Skin of body (tissue), 2 donors: Measurements from ENCODE around the gene SLC25A17. TPM values are rescaled to one million over a fixed set of nuclear protein-coding genes. Genes with fewer than 3 reads are reported as not detected.
"Not testable (repeated sequence)": the region's sequence is repeated elsewhere in the genome, so short reads cannot be mapped to it uniquely, and the experiment has no call there.

Source experiments
- DNase-seq: peaks from one replicate; lab custom pipeline; 2025; lab: John Stamatoyannopoulos, UW
- total RNA-seq: library from RNA; depleted of rRNA; stranded (reverse); fragments of >200 nt; gene quantifications from one replicate; pipeline ENCODE4 v1.2.3, GENCODE V29; 2014

SLC25A17 gene
- total RNA-seq, 1 donor from 2014 or later: 14.2 TPM

DNA sequence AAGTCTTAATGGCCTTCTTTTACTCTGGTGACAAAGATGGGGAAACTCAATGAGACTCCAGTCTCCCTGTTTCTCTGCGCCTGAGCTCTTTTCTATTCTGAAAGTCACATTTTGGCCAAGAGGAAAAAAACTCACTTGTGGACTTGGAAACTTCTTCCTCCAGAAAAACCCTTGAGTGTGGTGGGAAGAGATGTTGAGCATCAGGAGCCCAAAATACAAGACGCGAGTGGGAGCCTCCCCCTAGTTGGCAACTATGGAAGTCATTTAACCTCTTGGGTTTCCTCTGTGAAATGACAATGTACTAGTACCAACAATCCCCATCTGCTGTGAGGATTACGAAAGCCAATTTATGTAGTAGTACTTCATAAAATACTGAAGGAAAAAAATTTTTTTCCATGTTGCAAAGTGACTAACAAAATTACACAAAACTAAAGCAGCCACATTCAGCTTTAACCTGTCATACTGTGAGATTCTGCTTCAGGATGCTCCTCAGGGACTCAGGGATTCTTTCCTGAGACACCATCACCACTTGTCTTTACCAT lies 524 bp upstream of the SLC25A17 start:
- no peak for DNase-seq

DNA sequence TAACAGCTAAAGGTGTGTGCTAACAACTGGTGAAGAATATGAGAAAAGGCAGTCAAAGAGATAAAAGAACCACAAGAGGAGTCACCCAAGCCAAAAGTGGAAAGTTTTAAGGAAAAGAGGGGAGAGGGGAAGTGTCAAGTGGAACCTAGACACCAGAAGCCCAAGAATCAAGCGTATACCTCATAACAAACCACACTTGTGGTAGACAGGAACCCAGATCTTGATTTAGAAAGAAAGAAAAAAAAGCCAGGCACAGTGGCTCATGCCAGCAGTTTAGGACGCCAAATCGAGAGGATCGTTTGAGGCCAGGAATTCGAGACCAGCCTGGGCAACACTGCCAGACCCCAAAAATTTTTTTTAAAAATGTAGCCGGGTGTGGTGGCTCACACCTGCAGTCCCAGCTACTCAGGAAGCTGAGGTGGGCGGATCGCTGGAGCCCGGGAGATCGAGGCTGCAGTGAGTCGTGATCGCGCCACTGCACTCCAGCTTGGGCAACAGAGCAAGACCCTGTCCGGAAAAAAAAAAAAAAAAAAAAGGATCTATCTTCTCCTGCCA lies 877 bp downstream of the SLC25A17 start:
- no peak for DNase-seq

DNA sequence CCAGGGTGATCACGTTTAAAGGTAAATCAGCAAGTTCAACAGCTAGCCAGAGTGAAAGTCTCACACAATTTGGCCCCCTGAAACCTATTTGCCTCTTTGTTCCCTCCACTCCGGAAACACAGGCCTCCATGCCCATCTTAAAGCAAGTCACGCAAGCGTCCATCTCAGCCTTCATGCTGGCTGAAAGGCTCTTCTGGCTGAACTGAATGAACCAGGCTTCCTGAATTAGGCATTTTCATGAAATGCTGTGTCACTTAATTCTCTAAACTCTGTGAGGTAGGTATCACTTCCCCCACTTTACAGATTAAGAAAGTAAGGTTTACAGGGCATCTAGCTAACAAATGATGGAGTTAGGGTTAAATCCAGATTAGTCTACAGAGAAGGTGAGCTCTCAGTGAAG lies 1.4 kb downstream of the SLC25A17 start:
- no peak for DNase-seq

DNA sequence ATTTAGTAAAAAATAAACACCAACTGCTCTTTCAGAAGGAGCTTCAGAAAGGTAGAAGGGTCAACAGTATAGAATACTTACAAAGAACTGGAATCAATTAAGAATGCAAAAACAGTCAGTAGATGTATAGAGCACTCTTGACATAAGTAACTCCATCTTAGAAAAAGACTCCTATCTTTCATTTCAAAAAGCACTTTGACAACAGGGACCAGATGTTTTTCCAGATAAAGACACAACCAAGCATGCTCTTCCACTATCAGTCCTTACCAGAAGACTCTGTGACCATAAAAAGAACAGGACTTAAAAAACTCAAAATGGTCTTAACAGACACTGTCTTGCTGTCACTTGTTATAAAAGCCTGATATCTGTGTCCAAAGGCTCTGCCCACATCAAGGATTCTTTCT lies 5.2 kb downstream of the SLC25A17 start:
- no peak for DNase-seq

DNA sequence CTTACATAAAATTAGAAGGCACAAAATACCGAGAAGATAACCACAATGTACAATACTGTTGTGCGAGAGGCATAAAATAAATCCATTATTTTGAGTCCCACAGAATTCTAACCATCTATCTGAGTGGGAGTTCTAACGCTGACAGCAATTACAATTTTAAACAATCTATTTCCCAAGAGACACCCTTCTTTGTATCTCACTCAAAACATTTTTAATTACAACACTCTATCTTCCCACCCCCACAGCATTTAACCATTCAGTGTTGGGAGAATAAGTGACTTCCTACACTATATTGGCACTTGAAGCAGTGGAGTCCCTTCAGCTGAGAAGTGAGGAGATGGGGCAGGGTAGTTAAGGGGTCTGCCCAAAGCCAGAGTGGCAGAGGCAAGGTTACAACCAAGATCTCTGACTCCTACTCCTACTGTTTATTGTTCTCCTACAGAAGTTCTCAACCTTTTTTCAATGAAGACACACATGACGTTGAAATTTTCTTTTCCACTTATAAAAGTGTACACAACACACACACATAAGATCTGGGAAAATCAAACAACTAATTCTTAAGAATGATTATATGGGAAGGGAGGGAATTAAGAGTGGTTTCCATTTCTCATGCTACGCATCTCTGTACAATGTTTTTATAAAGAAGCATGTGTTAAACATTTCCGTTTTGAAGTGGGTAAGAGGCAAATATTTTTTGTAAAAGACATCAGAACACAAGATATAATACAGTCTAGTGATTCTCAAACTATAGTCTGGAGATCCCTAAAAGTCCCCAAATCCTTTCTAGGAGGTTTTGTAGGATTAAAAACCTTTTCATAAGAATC lies 10.9 kb downstream of the SLC25A17 start:
- no peak for DNase-seq

DNA sequence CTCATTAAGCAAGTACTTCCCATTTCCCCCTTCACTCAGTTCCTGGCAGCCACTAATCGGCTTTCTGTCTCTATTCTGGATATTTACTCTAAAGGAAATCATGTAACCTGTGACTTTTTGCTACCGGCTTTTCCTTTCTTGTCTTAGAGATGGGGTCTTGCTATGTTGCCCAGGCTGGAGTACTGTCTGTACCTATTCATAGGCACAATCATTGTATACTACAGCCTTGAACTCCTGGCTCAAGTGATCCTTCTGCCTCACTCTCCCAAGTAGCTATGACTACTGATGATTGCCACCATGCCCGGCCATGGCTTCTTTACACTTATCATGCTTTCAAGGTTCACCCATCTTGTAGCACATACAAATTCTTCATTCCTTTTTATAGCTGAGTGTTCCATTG lies 12.4 kb downstream of the SLC25A17 start:
- no peak for DNase-seq

DNA sequence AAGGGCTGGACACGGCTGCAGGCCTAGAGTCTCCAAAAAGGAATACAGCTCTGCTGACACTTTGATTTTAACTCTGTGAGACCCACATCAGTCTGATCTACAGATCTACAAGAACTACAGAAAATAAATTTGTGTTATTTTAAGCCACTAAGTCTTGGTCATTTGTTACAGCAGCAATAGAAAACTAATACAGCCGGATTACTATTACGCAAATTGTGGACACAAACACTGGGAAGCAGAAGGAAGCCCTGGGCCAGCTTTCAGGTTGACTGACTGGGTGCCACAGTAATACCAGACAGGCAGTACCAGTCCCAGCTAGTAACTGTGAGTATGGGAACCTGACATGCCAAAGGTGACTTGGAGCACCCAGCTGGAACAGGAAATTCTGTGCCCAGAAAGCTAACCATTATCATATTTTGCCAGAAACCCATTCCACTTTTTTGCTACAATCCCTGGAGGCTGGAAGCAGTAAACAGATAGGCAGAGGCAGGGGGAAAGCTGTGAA lies 13.4 kb downstream of the SLC25A17 start:
- no peak for DNase-seq

DNA sequence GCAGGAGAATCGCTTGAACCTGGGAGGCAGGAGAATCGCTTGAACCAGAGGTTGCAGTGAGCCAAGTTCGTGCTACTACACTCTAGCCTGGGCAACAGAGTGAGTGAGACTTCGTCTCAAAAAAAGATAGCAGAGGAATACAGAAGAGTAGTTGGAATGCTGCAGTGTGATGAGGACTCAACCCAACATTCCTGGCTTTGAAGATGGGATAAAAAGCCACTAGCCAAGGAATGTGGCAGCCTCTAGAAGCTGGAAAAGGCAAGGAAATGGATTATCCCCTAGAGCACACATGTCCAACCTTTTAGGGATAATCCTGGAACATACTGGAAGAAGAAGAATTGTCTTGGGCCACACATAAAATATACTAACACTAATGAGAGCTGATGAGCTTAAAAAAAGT lies 13.9 kb downstream of the SLC25A17 start:
- no peak for DNase-seq

DNA sequence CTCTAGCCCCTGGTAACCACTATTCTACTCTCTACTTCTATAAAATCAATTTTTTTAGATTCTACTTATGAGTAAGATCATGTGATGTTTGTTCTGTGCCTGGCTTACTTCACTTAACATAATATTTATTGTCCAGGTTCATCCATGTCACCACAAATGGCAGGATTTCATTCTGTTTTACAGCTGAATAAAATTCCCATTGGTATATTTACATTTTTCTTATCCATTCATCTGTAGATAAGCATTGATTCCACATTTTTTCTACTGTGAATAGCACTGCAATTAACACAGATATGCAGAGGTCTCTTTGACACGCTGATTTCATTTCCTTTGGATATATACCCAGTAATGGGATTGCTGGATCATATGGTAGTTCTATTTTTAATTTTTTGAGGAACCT lies 15.8 kb downstream of the SLC25A17 start:
- DNase-seq: no peak

DNA sequence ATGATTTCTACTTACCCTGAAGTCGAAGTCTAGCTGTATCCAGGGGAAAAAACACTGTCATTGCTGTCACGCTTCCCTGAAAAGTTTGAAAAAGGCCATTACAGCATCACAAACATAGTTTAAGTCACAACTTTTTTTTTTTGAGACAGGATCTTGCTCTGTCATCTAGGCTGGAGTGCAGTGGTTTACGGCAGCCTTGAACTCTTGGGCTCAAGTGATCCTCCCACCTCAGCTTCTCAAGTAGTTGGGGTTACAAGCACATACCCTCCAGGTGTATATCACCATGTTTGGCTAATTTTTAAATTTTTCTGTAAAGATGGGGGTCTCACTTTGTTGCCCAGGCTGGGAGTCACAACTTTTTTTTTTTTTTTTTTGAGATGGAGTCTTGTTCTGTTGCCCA lies 20.1 kb downstream of the SLC25A17 start:
- no peak for DNase-seq

DNA sequence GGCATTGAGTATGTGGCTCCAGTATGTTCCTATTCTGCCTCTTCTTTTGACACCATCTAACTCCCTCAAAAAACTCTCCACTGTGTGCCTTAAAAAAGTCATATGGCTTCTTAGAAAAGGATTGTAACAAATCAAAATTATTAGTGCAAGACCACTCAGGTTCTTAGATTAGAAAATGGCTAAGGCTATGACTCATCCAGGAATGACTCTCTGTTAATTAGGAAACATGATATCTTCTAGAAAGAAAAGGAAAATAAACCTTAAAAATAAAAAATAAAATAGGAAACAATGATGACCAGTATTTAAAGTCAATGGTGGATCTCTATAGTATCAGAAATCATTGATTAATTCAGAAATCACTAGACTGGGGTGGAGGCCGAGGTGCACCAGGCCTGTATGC lies 21.7 kb downstream of the SLC25A17 start:
- DNase-seq: no peak

DNA sequence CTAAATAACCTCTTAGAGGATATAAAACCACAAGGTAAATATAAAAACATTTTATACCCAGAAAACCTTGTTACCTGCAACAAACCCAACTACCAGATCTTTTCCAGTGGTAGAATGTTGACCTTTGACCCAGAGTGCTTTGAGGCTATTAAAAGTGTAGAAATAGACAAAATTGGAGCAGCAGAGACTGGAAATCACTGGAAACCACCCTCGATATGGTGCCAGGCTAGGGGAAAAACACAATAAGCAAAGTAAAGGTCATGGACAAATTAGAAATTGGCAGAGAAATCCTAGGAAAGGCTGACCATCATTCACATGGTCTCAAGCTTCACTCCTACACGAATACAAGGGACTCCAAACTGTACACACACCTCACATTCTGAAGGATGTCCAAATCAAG lies 26.7 kb downstream of the SLC25A17 start:
- DNase-seq: no peak

DNA sequence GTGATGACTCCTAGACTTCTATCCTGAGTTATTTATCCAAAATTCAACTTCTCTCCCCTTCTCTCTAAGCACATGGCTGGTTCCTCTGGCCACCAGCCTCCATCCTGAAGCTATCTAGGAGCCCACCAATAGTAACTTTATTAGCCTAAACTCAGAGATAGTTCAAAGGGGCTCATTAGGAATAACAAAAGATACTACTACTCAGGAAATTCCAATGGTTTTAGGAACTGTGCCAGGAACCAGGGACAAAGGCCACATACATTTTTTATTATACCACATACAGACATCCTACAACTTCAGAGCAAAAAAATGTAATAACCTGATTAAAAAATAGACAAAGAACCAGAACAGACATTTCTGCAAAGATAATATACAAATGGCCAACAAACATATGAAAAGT lies 27.9 kb downstream of the SLC25A17 start:
- no peak for DNase-seq

DNA sequence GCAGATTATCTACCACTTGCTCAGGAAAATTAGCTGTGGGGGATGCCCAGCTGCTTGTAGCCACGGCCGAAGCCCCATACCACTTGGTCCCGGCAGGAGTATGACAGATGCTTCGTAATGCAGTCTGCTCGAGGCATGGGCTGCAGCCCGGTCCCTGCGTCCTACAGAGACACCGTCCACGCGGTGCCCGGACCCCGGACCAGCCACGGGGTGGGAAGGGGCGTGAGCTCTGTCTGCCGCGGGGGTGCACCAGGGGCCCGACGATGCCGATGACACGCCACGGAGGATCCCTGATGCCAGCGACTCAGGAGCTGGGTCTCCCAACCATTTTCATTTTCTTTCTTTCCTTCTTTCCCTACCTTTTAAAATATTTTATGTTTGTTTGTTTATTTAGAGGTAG lies 30.0 kb downstream of the SLC25A17 start:
- DNase-seq: no peak

DNA sequence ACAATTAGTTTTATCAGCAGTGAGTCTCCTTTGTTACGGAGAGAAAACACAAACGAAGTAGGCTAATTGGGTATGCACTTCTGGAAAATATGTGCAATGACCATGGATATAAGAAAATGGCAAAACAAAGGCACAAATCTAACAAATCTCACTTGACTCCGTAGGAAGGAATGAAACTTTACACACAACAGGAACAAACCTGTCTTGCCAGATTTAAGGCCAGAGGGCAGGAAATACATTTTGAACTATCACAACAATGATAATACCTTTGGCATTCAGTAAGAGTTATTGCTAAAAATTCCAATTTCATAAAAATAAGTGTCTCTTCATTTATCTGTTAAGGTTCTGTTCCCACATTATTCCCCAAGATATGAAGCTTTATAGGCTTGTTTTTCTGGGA lies 36.6 kb downstream of the SLC25A17 start:
- DNase-seq: no peak

DNA sequence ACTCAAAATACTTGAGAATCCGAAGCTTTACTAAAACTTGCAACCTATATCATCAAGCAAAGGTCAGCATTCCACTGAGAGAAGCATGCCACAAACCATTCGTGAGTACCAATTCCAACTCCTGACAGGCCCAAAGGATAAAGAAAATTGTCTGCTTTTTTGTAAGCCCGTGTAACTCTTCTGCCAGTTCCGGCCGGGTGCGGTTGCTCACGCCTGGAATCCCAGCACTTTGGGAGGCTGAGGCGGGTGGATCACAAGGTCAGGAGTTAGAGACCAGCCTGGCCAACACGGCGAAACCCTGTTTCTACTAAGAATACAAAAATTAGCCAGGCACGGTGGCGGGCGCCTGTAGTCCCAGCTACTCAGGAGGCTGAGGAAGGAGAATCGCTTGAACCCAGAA lies 37.4 kb downstream of the SLC25A17 start:
- not testable (repeated sequence) for DNase-seq

DNA sequence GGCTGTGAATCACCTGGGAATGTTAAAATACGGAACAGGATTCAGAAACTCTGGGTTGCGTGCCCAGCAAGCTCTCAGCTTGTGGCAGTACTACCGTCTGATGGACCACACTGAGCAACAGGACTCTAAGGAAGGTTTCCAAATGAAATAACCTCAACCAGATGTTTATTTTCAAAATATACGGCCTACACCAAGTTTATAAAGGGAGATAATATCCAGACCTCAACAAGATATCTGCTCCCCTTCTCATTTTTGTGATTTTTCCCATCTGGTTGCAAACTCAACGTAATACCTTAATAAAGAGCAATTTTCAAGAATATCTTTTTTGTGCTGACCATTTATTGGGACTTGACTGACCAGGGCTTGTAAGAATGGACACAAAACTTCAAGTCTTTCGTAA lies 49.4 kb downstream of the SLC25A17 start:
- DNase-seq: no peak

DNA sequence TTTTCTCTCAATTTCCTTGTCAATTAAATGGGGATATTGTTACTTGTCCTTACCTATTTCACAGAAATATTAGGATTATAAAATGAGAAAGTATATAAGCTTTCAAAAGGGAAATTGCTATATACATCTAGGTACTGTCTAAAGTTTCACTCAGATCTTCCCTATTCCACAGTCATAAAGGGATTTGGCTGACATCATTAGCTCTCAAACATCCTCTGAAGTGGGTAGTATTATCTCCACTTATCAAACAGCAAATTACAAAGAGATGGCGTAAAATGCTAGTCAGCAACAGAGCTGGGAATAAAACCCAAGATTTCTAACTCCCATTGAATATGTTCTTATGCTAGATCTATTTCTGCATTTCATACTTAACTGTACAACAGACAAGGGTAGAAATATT lies 50.9 kb downstream of the SLC25A17 start:
- DNase-seq: no peak

DNA sequence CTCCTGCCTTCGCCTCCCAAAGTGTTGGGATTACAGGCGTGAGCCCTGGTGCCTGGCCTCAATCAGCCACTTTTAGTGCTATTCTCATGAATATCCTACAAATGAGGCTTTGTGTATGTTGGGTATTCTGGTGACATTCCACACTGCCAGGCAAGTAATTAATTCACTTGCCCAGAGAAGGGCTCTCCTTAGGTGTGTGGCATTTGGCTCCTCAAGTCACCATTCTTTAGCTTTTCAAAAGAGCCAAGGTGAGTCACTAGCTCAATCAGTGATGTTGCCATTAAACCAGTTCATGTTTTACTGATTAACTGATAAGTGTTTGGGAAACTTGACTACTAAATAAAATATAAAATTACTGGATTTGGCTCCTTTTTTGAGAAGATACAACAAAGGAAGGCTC lies 52.2 kb downstream of the SLC25A17 start:
- DNase-seq: no peak

DNA sequence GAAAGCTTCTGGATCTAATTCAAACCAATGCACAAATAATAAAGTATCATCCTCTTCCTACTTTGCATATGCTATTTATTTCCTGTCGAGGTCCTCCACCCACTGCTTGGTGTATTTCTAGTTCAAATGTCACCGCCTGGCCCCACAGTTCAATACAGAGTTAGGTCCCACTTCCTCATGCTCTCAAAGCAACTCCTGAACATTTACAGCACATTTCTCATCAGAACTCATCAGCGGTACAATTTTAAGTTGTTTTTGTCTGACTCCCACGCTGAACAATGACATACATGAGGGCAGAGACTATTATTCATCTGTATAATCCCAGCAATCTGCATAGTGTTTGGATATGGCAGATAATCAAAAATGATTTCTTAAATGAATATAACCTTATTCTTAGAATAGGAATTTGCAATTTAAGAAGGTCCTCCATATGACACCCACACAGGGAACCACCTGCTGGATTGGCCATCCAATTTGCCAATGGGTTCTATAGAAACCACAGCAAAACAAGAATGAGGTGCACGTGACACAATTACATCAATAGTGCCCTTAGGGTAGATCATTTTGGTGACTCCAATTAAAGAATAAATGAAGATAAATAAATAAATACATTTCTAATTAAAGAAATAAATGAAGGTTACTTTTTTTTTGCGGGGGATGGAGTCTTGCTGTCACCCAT lies 54.2 kb downstream of the SLC25A17 start:
- DNase-seq: no peak

DNA sequence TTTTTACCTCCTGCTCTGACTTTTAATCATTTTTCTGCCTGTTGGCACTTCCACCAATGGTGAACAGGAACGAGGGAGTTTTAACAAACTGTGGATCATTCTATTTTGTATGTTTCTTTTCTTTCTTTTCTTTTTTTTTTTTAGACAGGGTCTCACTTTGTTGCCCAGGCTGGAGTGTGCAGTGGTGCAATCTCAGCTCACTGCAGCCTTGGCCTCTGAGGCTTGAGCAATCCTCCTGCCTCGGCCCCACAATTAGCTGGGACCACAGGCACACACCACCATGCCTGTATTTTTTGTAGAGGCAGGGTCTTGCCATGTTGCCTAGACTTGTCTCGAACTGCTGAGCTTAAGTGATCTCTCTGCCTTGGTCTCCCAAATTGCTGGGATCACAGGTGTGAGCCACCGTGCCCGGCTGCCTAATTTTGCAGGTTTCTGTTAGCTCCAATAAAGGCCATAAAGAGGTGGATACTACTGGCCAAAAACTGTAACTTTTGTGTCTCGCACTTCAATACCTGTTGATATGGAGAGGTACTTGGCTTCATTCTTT lies 59.8 kb downstream of the SLC25A17 start:
- no peak for DNase-seq

DNA sequence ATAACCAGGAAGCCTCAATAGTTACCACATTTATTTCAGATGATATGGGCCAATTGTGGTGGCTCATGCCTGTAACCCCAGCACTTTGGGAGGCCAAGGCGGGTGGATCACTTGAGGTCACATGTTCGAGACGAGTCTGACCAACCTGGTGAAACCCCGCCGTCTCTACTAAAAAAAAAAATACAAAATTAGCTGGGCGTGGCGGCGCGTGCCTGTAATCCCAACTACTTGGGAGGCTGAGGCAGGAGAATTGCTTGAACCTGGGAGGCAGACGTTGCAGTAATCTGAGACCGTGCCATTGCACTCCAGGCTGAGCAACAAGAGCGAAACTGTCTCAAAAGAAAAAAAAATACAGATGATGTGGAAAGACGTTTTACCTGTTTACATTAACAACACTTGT lies 60.3 kb downstream of the SLC25A17 start:
- DNase-seq: not testable (repeated sequence)
